ENCODE data around the gene RREB1. TPM values are rescaled to one million over a fixed set of nuclear protein-coding genes. Genes with fewer than 3 reads are reported as not detected.
"Not testable (repeated sequence)": the region's sequence is repeated elsewhere in the genome, so short reads cannot be mapped to it uniquely, and the experiment has no call there.

Gene RREB1
- total and polyA plus RNA-seq, 12 donors, result 3.0 to 47.1 (median 36.1) TPM

- Histone ChIP-seq H3K27me3 (no peaks in the 10 kb centered on the region), H3K4me3 (no peak overlapping the region), H3K36me3 (no peaks in the 10 kb centered on the region), H3K9me3 (peaks cover 0 to 3% (median 0%) of the 10 kb centered on the region in 11 donors), H3K4me1 (peaks cover 0 to 51% (median 14%) of the 10 kb centered on the region in 9 donors), H3K27ac (no peak overlapping the region)
- intact Hi-C loops (cut with DNase I), result no loop called here
- 88% methylated on average over 17 of the region's 17 CpGs for WGBS, 2 donors
- TF ChIP-seq CTCF (IDR thresholded peaks at IDR 0.05), result no peak
- DNase-seq (peak in 1 of 2 donors; percentile 2), ATAC-seq (no peak)
These were observed 157.1 kb downstream of the RREB1 start for GRCh38 chr6:7264686-7265384.

- intact Hi-C loops (cut with DNase I); H3K27me3 ChIP-seq; H3K27ac ChIP-seq; ATAC-seq; DNase-seq; H3K36me3 ChIP-seq; H3K4me3 ChIP-seq; H3K9me3 ChIP-seq: not testable (repeated sequence)
- 96% methylated on average over 7 of the region's 7 CpGs for WGBS, 2 donors
- H3K4me1 ChIP-seq, result peaks cover 0 to 51% (median 13%) of the 10 kb centered on the region in 9 donors
These were observed 157.6 kb downstream of the RREB1 start for GRCh38 chr6:7265385-7265726.

- Histone ChIP-seq H3K36me3 (no peaks in the 10 kb centered on the region), H3K27me3 (no peaks in the 10 kb centered on the region), H3K9me3 (peaks cover 0 to 3% (median 0%) of the 10 kb centered on the region in 11 donors), H3K4me1 (peaks cover 0 to 34% (median 0%) of the 10 kb centered on the region in 9 donors), H3K4me3 (no peak overlapping the region), H3K27ac (no peak overlapping the region)
- WGBS, 2 donors, result 95 to 97% methylated on average over 8 of the region's 8 CpGs
- no peak for ATAC-seq
- DNase-seq, result no peak
- intact Hi-C loops (cut with DNase I), result no loop called here
- TF ChIP-seq CTCF (IDR thresholded peaks at IDR 0.05), result no peak
These were observed 159.3 kb downstream of the RREB1 start for GRCh38 chr6:7267071-7267465.

- Histone ChIP-seq H3K4me3 (no peak overlapping the region), H3K9me3 (peaks cover 0 to 3% (median 0%) of the 10 kb centered on the region in 11 donors), H3K4me1 (peaks cover 0 to 31% (median 0%) of the 10 kb centered on the region in 9 donors), H3K27me3 (no peaks in the 10 kb centered on the region), H3K27ac (no peak overlapping the region), H3K36me3 (no peaks in the 10 kb centered on the region)
- no peak for DNase-seq
- intact Hi-C loops (cut with DNase I), result no loop called here
- peak in 3 of 8 donors; percentile 18 to 32 (median 23) for ATAC-seq
- TF ChIP-seq CTCF (IDR thresholded peaks at IDR 0.05), result no peak
- WGBS, 2 donors, result 77% methylated on average over 13 of the region's 13 CpGs
These were observed 159.8 kb downstream of the RREB1 start for GRCh38 chr6:7267466-7268091.

GRCh38 chr6:7268362-7268761 lies 160.6 kb downstream of the RREB1 start:
- TF ChIP-seq CTCF (IDR thresholded peaks at IDR 0.05), result no peak
- intact Hi-C loops (cut with DNase I), result no loop called here
- ATAC-seq, result peak in 1 of 8 donors; percentile 6

More at GRCh38 chr6:7268362-7268761, 160.6 kb downstream of the RREB1 start:
- H3K36me3 ChIP-seq, result no peaks in the 10 kb centered on the region
- no peak for DNase-seq
- H3K27ac ChIP-seq, result no peak overlapping the region
- H3K4me1 ChIP-seq, result peaks cover 0 to 24% (median 0%) of the 10 kb centered on the region in 9 donors
- H3K4me3 ChIP-seq, result no peak overlapping the region
- WGBS, 2 donors, result 94 to 95% methylated on average over 20 of the region's 20 CpGs
- no peaks in the 10 kb centered on the region for H3K27me3 ChIP-seq
- peaks cover 0 to 3% (median 0%) of the 10 kb centered on the region in 11 donors for H3K9me3 ChIP-seq

Measured in heart right ventricle (tissue), 16 donors.